ENCODE data around the gene WNT8A. TPM values are rescaled to one million over a fixed set of nuclear protein-coding genes. Genes with fewer than 3 reads are reported as not detected.

WNT8A gene
- total and polyA plus RNA-seq, 2 of the 4 experiments (the other 2 are of a cell fraction) = not detected

- no peak overlapping the region for H2BK5ac ChIP-seq (ENCODE audit: low read depth, low read length, poor library complexity, severe bottlenecking)
- no peak overlapping the region for H3K18ac ChIP-seq (ENCODE audit: low read depth, low read length)
- TF ChIP-seq POLR2A (IDR thresholded peaks at IDR 0.05; ENCODE audit: low read depth, low read length) (no peak), MXI1 (IDR thresholded peaks at IDR 0.05; ENCODE audit: borderline replicate concordance, low read depth, low read length) (no peak), MAZ (IDR thresholded peaks at IDR 0.05; ENCODE audit: borderline replicate concordance, low read depth, low read length) (no peak), RCOR1 (IDR thresholded peaks at IDR 0.05; ENCODE audit: insufficient replicate concordance, low read length) (no peak), USF2 (IDR thresholded peaks at IDR 0.05; ENCODE audit: low read depth, low read length) (no peak), CHD1 (IDR thresholded peaks at IDR 0.05; ENCODE audit: low read depth, low read length) (no peak), BHLHE40 (IDR thresholded peaks at IDR 0.05; ENCODE audit: low read depth, low read length) (no peak), MAFK (IDR thresholded peaks at IDR 0.05; ENCODE audit: low read depth, low read length) (no peak), FOS (IDR thresholded peaks at IDR 0.05; ENCODE audit: low read depth, low read length) (no peak), SMC3 (IDR thresholded peaks at IDR 0.05; ENCODE audit: low read depth, low read length) (no peak), RFX5 (IDR thresholded peaks at IDR 0.05; ENCODE audit: low read depth, low read length) (no peak), RAD21 (IDR thresholded peaks at IDR 0.05; ENCODE audit: low read length) (no peak), CEBPB (IDR thresholded peaks at IDR 0.05; ENCODE audit: low read depth, low read length) (no peak), NFE2L2 (IDR thresholded peaks at IDR 0.05; ENCODE audit: low read depth, low read length) (no peak)
- TF ChIP-seq, protein P1, sequence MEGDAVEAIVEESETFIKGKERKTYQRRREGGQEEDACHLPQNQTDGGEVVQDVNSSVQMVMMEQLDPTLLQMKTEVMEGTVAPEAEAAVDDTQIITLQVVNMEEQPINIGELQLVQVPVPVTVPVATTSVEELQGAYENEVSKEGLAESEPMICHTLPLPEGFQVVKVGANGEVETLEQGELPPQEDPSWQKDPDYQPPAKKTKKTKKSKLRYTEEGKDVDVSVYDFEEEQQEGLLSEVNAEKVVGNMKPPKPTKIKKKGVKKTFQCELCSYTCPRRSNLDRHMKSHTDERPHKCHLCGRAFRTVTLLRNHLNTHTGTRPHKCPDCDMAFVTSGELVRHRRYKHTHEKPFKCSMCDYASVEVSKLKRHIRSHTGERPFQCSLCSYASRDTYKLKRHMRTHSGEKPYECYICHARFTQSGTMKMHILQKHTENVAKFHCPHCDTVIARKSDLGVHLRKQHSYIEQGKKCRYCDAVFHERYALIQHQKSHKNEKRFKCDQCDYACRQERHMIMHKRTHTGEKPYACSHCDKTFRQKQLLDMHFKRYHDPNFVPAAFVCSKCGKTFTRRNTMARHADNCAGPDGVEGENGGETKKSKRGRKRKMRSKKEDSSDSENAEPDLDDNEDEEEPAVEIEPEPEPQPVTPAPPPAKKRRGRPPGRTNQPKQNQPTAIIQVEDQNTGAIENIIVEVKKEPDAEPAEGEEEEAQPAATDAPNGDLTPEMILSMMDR (conservative IDR thresholded peaks at IDR 0.05; ENCODE audit: low read depth, low read length) = no peak
- TF ChIP-seq, protein P2, sequence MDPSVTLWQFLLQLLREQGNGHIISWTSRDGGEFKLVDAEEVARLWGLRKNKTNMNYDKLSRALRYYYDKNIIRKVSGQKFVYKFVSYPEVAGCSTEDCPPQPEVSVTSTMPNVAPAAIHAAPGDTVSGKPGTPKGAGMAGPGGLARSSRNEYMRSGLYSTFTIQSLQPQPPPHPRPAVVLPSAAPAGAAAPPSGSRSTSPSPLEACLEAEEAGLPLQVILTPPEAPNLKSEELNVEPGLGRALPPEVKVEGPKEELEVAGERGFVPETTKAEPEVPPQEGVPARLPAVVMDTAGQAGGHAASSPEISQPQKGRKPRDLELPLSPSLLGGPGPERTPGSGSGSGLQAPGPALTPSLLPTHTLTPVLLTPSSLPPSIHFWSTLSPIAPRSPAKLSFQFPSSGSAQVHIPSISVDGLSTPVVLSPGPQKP (IDR thresholded peaks at IDR 0.05; ENCODE audit: borderline replicate concordance, low read depth, low read length) = no peak
- H4K8ac ChIP-seq (ENCODE audit: low read depth in 2 of 2, low read length in 2 of 2) = no peak overlapping the region
- H4K20me1 ChIP-seq (ENCODE audit: insufficient read depth, low read length) = no peaks in the 10 kb centered on the region
- H2AK9ac ChIP-seq (replicated peaks; ENCODE audit: low read depth, low read length, poor library complexity) = no peak overlapping the region
- no peak overlapping the region for H2BK20ac ChIP-seq (ENCODE audit: low read depth, low read length)
- H2BK120ac ChIP-seq (ENCODE audit: low read depth, low read length) = no peak overlapping the region
- no peak overlapping the region for H3K4me3 ChIP-seq (ENCODE audit: insufficient read depth, low read depth, low read length)
- H2AFZ ChIP-seq (replicated peaks; ENCODE audit: low read length, poor library complexity) = no peak overlapping the region
- H3K4me1 ChIP-seq (ENCODE audit: control insufficient read depth, insufficient read depth, low read length) = no peaks in the 10 kb centered on the region
- ChIA-PET POLR2A (ENCODE audit: unreplicated experiment) (no interaction called here), CTCF (no interaction called here)
- H3K36me3 ChIP-seq (ENCODE audit: control insufficient read depth, insufficient read depth, low read length) = no peaks in the 10 kb centered on the region
- H3K4ac ChIP-seq (ENCODE audit: low read depth, low read length) = no peak overlapping the region
- intact Hi-C loops (cut with micrococcal nuclease) = no loop called here
- H2AK5ac ChIP-seq (ENCODE audit: low read depth, low read length) = no peak overlapping the region
- H3K4me2 ChIP-seq (ENCODE audit: low read depth, low read length) = no peak overlapping the region
- no peaks in the 10 kb centered on the region for H3K9me3 ChIP-seq (ENCODE audit: control insufficient read depth, insufficient read depth, low read length)
- no TSS peak for BruUV-seq (replicated peaks)
- H4K91ac ChIP-seq (ENCODE audit: insufficient read depth, low read depth, low read length) = no peak overlapping the region
- no peaks in the 10 kb centered on the region for H3K9me1 ChIP-seq (ENCODE audit: insufficient read depth, low read length)
- H2BK15ac ChIP-seq (ENCODE audit: low read depth, low read length) = no peak overlapping the region
- dilution Hi-C loops (cut with HindIII; ENCODE audit: low sequenced_read_pairs, unreplicated experiment) = no loop called here
- H3K79me1 ChIP-seq (ENCODE audit: low read depth in 1 of 2, low read length in 2 of 2) = no peaks in the 10 kb centered on the region
- H4K5ac ChIP-seq (ENCODE audit: low read depth, low read length) = no peak overlapping the region
- ATAC-seq (ENCODE audit: low read depth) (no peak), DNase-seq (no peak)
- no peak overlapping the region for H3K9ac ChIP-seq (ENCODE audit: low read depth, low read length)
- in situ Hi-C loops (cut with MboI; ENCODE audit: low sequenced_read_pairs) = no loop called here
- H3K27me3 ChIP-seq (ENCODE audit: control insufficient read depth, insufficient read depth, low read length) = peaks cover 9% of the 10 kb centered on the region
- no CpG with 5 or more reads among the region's 6 CpGs for WGBS, 2 experiments (ENCODE audit: extremely low coverage in 2 of 2, insufficient read length in 1 of 2)
- H3K27ac ChIP-seq (ENCODE audit: insufficient read depth, low read length) = no peak overlapping the region
- H3K23ac ChIP-seq (ENCODE audit: low read depth, low read length) = no peak overlapping the region
- H3K14ac ChIP-seq (replicated peaks; ENCODE audit: low read depth, low read length) = no peak overlapping the region
- no peak overlapping the region for H3K56ac ChIP-seq (ENCODE audit: extremely low read depth, insufficient read depth, low read length)
Measured at GRCh38 chr5:138105709-138106108, 21.9 kb downstream of the WNT8A start.
